ENCODE measurements around the gene ATG10.

DNA sequence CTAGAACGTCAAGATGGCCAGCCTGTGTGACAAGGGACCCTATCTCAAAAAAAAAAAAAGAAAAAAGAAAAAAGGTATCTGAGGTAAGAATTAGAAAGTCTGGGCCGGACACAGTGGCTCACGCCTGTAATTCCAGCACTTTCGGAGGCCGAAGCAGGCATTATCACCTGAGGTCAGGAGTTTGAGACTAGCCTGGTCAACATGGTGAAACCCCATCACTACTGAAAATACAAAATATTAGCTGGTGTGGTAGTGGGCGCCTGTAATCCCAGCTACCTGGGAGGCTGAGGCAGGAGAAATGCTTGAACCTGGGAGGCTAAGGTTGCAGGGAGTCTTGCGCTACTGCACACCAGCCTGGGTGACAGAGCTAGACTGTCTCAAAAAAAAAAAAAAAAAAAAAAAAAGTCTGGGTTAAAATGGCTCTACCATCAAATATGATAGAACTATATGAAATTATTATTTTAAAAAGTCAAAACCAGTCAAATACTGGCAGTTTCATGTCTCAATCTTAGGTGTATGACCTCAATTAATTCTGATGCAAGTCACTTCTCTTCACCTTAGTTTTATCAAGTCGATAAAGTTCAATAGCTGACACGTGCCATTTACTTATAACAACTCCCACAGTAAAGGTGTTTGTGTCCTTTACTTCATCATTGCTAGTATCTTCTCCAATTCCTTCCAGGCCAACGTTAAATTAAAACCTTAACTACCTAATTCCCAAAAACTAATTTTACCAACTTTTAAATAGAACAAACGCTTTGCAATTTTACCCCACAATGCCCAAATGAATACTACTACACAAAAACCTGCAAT, 305.2 kb downstream of the ATG10 start:
- TF ChIP-seq, protein P1, sequence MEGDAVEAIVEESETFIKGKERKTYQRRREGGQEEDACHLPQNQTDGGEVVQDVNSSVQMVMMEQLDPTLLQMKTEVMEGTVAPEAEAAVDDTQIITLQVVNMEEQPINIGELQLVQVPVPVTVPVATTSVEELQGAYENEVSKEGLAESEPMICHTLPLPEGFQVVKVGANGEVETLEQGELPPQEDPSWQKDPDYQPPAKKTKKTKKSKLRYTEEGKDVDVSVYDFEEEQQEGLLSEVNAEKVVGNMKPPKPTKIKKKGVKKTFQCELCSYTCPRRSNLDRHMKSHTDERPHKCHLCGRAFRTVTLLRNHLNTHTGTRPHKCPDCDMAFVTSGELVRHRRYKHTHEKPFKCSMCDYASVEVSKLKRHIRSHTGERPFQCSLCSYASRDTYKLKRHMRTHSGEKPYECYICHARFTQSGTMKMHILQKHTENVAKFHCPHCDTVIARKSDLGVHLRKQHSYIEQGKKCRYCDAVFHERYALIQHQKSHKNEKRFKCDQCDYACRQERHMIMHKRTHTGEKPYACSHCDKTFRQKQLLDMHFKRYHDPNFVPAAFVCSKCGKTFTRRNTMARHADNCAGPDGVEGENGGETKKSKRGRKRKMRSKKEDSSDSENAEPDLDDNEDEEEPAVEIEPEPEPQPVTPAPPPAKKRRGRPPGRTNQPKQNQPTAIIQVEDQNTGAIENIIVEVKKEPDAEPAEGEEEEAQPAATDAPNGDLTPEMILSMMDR (conservative IDR thresholded peaks at IDR 0.05; ENCODE audit: low read depth, low read length): no peak
- no peak for TF ChIP-seq EZH2 (IDR thresholded peaks at IDR 0.05; ENCODE audit: low read length, unreplicated experiment)
